Measurements from ENCODE around the gene RFNG.

The RFNG gene

DNA sequence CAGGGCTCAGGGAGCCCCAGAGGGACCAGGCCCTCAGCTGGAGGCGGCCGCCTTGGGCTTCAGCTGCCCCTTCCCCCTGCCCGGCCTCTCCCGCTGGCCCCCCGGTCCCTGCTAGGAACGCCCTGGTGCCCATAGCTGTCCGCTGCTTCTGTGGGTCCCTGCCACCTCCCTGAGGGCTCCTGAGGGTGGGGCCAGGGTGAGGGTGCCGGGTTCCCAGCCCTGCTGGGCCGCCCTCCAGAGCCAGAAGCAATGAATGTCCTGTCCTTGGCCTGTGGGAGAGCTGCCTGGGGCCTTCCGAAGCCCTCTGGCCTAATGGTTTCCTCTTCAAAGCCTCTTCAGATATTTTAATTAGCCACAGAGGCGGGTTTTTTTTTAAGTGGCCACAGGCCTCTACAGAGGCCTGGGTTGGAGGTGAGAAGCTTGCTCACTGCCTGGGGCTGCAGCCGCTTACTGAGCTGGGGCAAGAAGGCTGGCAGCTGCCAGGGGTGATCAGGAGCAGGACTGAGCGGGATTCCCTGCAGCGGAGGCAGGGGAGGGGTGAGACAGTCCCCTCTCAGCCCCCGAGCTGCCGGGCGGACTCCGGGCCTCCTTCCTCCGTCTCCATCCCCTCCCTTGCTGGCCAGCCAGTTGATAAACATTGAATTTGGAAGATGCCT, 38.8 kb downstream of the RFNG start:
- DNase-seq, result no peak

GRCh38 chr17:82012261-82012639, 39.4 kb downstream of the RFNG start:
- no peak for DNase-seq

DNA sequence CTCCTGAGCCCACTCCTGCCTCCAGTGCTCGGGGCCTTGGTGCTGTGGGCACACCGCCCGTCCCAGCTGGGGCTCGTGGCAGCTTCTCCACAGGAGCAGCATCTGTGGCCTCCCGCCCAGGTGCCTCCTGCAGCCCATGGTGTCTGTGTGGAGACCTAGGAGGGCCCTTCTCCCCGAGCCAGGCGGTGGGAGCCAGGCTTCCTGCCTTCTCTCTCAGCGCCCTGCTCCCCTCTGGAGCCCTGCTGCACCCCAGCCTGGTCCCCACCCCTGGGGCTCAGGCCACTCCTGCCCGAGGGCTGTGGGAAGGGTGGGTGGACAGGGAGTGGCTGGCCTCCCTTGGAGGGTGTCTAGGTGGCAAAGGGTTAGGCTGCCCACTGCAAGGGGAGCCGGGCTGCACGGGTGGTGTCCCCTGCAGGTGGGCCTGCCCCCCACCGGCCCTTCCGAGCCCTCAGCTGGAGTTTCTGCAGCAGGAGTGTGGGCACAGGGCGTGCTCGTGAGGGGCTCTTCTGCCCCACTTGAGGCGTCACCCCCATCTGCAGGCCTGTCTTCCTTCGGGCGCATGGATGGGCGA, 39.9 kb downstream of the RFNG start:
- no peak for DNase-seq

DNA sequence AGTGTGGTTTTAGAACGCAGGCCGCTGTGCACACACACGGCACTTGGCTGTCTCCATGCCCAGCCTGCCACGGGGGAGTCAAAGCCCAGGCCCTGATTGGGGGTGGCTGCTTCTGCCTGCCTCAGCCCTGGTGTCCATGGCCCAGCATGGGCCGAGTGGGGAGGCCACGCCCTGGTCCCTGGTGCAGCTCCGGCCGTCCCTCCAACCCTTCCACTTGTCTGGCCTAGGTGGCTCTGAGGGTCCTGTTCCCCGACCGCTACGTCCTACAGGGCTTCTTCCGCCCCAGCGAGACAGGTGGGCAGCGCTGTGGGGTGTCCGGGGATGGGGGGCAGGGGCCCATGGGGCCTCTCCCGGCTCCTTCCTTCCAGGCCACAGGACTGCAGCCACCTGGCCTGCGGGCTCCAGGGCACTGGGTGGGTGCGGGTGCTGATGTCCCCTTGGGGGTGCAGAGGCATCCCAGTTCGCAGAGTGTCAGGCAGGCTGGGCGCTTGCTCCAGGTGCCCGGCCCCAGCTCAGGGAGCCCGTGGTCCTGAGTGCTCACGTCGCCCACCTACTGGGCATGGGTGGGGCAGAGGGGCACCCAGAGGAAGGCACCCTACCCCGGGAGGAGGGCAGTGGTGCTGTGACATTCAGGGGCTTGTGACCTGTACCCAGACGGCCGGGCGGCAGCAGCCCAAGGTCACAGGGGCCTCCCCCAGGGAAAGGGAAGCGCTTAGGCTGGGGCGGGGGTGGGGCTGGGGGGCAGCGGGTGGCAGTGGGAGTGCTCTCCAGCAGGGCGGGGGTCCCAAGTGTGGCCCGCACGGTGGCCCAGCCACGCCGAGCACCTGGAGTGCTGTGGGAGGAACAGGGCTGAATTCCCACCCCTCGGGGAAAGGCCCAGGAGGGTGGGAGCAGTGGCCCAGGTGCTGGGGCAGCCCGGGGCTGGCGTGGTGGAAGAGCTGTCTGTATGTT, 40.8 kb downstream of the RFNG start:
- no peak for DNase-seq

- DNase-seq, result no peak
Observed at GRCh38 chr17:82009413-82009812, 42.2 kb downstream of the RFNG start.

DNA sequence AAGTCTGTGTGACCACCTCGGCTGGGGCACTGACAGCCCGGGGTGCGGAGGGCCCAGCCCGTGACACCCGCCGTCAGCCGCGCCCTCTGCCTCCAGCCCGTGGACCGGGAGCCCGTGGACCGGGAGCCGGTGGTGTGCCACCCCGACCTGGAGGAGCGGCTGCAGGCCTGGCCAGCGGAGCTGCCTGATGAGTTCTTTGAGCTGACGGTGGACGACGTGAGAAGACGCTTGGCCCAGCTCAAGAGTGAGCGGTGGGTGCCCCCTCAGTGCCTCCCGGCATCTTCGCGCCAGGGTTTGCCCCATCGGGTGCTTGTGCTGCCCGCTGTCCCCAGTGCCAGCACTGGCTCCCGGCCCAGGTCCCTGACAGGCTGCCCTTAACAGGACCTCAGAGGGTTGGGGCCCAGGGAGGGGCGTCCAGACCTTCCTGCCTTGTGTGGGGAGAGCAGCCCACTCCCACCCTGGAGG, 42.6 kb downstream of the RFNG start:
- DNase-seq, result no peak

DNA sequence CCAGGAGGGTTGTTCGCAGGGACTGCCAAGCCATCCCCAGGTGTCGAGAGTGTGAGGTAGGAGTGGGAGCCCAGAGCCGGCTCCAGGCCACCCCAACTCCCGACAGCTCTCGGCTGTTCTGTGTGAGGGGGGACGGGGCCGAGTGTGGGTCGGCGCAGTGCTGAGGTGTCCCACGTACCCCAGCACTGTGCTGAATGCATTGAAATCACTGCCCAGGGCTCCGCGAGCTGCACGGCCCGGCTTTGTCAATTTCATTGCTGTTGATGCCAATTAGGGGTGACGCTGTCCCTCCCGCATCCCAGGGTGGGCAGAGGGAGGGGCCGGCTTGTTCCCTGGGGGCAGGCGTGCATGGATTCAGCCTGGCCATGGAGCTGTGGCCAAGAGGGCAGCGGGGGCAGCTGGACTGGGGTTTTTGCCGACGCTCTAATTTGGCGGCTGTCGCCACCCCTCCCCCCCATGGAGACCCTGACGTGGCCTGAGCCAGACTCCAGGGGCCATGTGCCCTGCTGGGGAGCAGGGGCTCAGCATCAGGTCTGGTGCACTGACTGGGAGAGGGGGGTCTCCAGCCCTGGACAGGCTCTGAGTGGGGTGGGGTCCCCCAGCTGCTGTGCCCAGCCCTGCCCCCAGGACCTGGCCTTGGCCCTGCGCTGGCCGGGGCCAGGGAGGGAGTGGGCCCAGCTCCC, 43.2 kb downstream of the RFNG start:
- no peak for DNase-seq

DNA sequence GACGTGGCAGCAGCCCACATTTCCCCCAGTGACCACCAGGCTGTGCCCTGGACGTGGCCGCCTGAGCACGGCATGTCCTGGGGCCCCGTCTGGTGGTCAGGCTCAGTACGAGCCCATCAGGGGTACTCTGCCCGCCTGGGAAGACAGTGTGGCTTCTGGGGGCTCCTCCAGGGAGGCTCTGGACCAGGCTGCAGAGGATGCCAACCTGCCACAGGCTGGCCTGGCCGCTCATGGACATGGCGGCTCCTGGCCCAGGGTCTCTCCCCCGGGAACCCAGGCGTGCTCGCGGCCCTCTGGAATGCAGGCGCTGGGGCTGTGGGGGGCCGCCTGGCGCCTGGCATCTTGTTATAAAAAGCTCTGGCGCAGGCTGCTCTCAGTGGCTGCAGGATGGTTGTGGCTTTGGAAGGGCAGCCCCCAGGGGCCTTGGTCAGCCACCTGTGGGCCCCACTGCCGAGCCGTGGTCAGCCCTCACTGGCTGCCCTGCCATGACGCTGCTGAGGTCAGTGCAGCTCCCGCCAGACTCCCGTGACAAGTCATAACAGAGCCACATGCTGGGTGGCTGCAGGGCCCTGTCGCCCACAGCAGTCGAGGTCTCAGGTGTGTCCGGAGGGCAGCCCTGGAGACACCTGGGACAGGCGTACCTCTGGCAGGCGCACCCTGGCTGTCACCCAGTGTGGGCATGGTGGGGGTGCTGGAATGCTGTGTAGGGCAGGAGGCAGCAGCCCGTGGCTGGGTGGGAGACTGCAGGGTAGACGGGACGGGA, 43.9 kb downstream of the RFNG start:
- DNase-seq, result no peak

DNA sequence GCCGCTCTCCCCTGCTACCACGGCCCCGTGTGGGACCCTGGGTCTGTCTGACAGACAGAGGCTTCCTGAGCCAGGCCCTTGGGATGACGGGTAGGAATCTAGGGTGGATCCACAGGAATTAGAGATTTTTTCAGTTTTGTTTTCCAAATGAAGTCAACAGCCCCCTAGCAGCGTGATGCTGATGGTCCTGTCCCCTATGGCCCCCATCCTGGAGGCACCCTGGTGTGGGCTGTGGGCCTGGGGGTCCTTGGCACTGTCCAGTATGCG, 44.5 kb downstream of the RFNG start:
- no peak for DNase-seq

- no peak for DNase-seq
Observed at GRCh38 chr17:82006468-82007227, 45.0 kb downstream of the RFNG start.

DNA sequence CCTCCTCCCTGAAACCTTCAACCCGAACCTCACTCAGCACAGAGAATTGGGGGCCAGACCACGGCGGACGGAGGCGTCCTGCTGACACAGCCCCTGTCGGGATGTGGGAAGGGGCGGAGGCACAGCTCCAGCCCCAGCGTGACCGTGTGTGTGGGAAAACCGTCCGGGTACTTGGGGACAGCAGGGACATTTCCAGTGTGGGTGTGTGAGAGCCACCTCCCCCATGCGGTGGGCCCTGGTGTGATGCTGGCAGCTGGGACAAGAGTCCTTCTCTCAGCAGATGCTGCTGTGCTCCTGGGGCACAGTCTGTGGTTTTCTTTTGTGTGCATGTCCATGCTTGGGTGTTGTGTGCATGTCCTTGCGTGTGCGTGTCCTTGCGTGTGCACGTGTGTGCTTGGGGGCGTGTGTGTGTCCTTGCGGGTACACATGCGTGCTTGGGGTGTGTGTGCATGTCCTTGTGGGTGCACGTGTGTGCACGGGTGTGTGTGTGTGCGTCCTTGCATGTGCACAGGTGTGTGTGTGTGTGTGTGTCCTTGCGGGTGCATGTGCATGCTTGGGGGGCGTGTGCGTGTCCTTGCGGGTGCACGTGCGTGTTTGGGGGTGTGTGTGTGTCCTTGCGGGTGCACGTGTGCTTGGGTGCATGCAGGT, 45.8 kb downstream of the RFNG start:
- no peak for DNase-seq

DNA sequence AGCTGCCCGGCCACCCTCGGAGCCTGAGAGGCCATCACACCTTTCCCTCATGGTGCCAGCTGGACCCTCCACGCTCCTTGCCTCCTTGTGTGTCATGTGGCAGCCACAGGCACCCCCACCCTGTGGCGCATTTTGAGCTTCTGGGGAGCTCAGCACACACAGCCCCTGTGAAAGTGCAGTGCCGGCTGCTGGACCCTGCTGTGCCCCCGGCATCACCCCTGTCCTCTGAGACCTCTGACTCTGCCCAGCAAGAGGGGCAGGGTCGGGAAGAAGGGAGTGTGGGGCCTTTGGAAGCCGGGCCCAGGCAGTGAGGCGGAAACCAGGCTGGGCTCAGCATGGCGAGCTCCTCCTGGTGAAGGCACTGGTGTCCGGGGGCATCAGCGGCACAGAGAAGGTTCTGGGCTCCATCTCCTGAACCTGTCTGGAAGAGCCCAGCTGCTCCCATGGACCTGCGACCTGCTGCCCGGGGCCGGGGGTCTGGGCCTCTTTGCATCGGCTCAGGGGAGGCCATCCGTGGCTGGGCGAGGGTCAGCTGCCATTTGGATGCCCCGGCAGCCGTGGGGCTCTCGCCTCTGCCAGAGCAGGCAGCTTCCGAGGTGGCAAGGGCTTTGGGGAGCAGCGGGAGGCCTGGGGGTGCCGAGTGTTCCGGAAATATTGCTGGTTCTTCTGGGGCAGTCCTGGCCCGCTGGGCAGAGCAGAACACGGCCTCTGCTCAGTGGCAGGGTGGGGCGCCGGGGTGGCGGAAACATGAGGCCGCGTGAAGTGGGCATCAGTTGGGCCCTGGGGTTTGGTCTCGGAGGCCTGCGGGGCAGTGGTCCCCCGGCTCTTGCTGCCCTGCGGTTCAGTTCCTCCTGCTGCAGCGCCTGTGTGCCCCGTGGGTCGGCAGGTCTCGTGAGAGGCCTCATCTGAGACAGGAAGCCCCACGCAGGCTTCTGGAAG, 46.8 kb downstream of the RFNG start:
- no peak for DNase-seq

GRCh38 chr17:82003411-82004381, 47.9 kb downstream of the RFNG start:
- peak in 1 of 2 donors; percentile 40 for DNase-seq

GRCh38 chr17:82001571-82002056, 50.0 kb downstream of the RFNG start:
- no peak for DNase-seq

- DNase-seq, result no peak
Observed at GRCh38 chr17:82000803-82001570, 50.6 kb downstream of the RFNG start.

DNA sequence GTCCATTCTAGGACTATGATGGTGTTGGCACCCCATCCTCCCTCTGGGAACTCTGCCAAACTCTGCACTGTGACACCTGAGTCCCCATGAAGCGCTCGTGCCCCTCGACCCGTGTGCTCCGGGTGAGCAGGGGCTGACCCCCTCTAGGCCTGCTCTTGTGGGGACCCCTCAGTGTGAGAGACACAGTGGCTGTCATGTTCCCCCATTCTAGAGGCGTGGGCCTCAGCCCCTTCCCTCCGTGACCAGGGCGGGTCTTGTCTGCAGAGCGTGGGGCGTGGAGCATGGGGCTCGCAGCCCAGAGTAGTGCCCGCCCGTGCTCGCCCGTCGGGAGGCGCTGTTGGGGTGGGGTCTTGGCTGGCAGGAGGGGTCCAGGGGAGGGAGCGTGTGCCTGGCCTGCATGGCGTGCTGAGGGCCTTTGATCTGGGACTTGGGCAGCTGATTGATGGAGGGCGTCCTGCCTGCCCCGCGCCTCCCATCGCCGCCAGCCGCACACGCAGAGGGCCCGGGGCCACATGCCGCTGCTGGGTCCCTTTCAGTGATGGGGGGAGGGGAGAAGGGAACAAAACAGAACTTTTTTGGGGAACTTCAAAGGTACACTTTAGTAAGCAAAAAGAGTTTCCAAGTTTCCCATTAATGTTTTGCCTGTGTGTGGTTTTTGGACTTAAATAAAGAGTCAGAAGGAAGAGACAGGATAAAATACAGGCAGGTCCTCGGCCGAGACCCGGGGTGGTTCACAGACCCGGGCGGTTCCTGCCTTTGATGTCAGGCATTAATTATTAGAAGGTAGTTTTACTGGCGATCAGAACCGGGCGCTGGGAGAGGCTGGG, 51.4 kb downstream of the RFNG start:
- no peak for DNase-seq

DNA sequence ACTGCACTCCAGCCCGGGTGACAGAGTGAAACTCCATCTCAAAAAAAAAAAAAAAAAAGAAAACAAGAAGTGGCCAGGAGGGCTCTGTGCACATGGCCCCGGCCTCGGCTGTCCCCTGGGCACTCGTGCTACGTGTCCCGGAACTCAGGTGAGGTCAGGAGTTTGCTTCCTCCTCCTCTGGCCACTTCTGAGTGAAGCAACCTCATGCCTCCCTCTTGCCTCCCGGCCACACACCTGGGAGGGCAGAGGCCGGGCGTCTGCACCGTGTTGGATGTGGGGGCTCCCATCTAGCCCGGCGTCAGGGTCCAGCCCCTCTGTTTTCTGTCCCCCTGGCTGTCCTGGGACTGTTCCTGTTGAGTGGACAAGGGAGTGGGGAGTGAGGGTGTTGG, 52.0 kb downstream of the RFNG start:
- no peak for DNase-seq
